Left ventricle myocardium inferior (tissue), 1 donor: ENCODE data around the gene MVB12B. TPM values are rescaled to one million over a fixed set of nuclear protein-coding genes. Genes with fewer than 3 reads are reported as not detected.

ENCODE experiments used
- DNase-seq: peaks from one replicate; pipeline ENCODE4 v3.0.0-alpha.2; 2020
- H3K27ac ChIP-seq: fragments of 200-600 bp; replicated peaks from 2 replicates; pipeline ENCODE4 v1.8.0; 2021
- H3K27me3 ChIP-seq: fragments of 200-600 bp; 2 replicates; pipeline ENCODE4 v1.8.0; 2021; ENCODE audit warnings: low read depth
- H3K36me3 ChIP-seq: fragments of 200-600 bp; 2 replicates; pipeline ENCODE4 v1.8.0; 2021
- H3K4me1 ChIP-seq: fragments of 200-600 bp; 2 replicates; pipeline ENCODE4 v1.8.0; 2021
- H3K4me3 ChIP-seq: fragments of 200-600 bp; 2 replicates; pipeline ENCODE4 v1.8.0; 2021; ENCODE audit warnings: mild to moderate bottlenecking, moderate library complexity
- H3K9me3 ChIP-seq: fragments of 200-600 bp; replicated peaks from 2 replicates; pipeline ENCODE4 v1.8.0; 2021
- CTCF ChIP-seq: fragments of 200-600 bp; IDR thresholded peaks from 2 replicates; pipeline ENCODE4 v1.8.0; 2021; ENCODE audit warnings: antibody characterized with exemption, mild to moderate bottlenecking, borderline replicate concordance
- intact Hi-C: fragments of 100-400 bp; cut with micrococcal nuclease; formaldehyde crosslinking; loops from one replicate; pipeline ENCODE4 v1.11.0; 2022
- total RNA-seq: library from RNA; stranded (reverse); fragmentation: NEBNext Ultra II Directional; extraction: Animal tissue kit (Norgen Biotek cat#: 25700); gene quantifications from one replicate; pipeline ENCODE4 v1.2.1, GENCODE V29; 2021
- donor health status: DM: no; HTN: yes; CAD: no; lungs with severe emphysema.

MVB12B gene
- total RNA-seq, 1 donor from 2014 or later: 11.2 TPM

- intact Hi-C loops: no loop called here
Observed at GRCh38 chr9:126483468-126484073, 156.9 kb downstream of the MVB12B start.

GRCh38 chr9:126485662-126486061 is 159.0 kb downstream of the MVB12B start:
- H3K4me1 ChIP-seq: peaks cover 14% of the 10 kb centered on the region
- H3K27ac ChIP-seq: no peak overlapping the region
- no peaks in the 10 kb centered on the region for H3K27me3 ChIP-seq
- no peak for DNase-seq
- H3K4me3 ChIP-seq: no peak overlapping the region
- TF ChIP-seq CTCF: no peak
- intact Hi-C loops: no loop called here
- H3K9me3 ChIP-seq: no peaks in the 10 kb centered on the region
- peaks cover 7% of the 10 kb centered on the region for H3K36me3 ChIP-seq

More at GRCh38 chr9:126483468-126484073, 156.9 kb downstream of the MVB12B start:
- H3K4me3 ChIP-seq: no peak overlapping the region
- no peak for DNase-seq
- H3K9me3 ChIP-seq: no peaks in the 10 kb centered on the region
- peaks cover 8% of the 10 kb centered on the region for H3K4me1 ChIP-seq
- H3K27me3 ChIP-seq: no peaks in the 10 kb centered on the region
- TF ChIP-seq CTCF: no peak
- H3K27ac ChIP-seq: no peak overlapping the region
- H3K36me3 ChIP-seq: peaks cover 7% of the 10 kb centered on the region

GRCh38 chr9:126486276-126486675 is 159.6 kb downstream of the MVB12B start:
- DNase-seq: no peak
- Histone ChIP-seq H3K27ac (no peak overlapping the region), H3K36me3 (peaks cover 7% of the 10 kb centered on the region), H3K4me3 (no peak overlapping the region), H3K9me3 (no peaks in the 10 kb centered on the region), H3K27me3 (no peaks in the 10 kb centered on the region), H3K4me1 (peaks cover 16% of the 10 kb centered on the region)
- TF ChIP-seq CTCF: no peak
- intact Hi-C loops: no loop called here

- intact Hi-C loops: no loop called here
- no peak for DNase-seq
- Histone ChIP-seq H3K9me3 (no peaks in the 10 kb centered on the region), H3K4me1 (peaks cover 16% of the 10 kb centered on the region), H3K27ac (peak overlapping the region; percentile 19), H3K27me3 (no peaks in the 10 kb centered on the region), H3K36me3 (peaks cover 2% of the 10 kb centered on the region), H3K4me3 (no peak overlapping the region)
- TF ChIP-seq CTCF: no peak
Observed at GRCh38 chr9:126487856-126488255, 161.2 kb downstream of the MVB12B start.

- no peak for DNase-seq
- Histone ChIP-seq H3K27ac (peak overlapping the region; percentile 33), H3K27me3 (no peaks in the 10 kb centered on the region), H3K36me3 (no peaks in the 10 kb centered on the region), H3K9me3 (no peaks in the 10 kb centered on the region), H3K4me1 (peaks cover 16% of the 10 kb centered on the region), H3K4me3 (no peak overlapping the region)
- intact Hi-C loops: no loop called here
- TF ChIP-seq CTCF: no peak
Observed at GRCh38 chr9:126488310-126488709, 161.7 kb downstream of the MVB12B start.
